Natural killer cell (primary cell): Measurements from ENCODE around the gene PDXP. TPM values are rescaled to one million over a fixed set of nuclear protein-coding genes. Genes with fewer than 3 reads are reported as not detected.

Experiments used
- ATAC-seq, 3 donors: fragments of 150-1000 bp in 2 of 3; fragments of 200-7000 bp in 1 of 3; cut with Tn5 transposase; 1 replicate in 1 of 3; 2 replicates in 2 of 3; pipeline ENCODE4 v1.10.0; 2021; ENCODE audit warnings: mild to moderate bottlenecking in 2 of 3, moderate library complexity in 2 of 3
- DNase-seq, 2 donors: peaks; one replicate each; pipeline versions ENCODE4 v3.0.0 to v3.0.0-alpha.2; 2013 to 2021; ENCODE audit warnings: mixed read lengths in 1 of 2
- H3K27ac ChIP-seq: one replicate; pipeline ENCODE4 v1.5.1; 2013; ENCODE audit warnings: mild to moderate bottlenecking, low read length
- H3K27me3 ChIP-seq: one replicate; pipeline ENCODE4 v1.6.1; 2013; ENCODE audit warnings: low read length; ENCODE audit not compliant: control insufficient read depth, insufficient read depth
- H3K36me3 ChIP-seq: one replicate; pipeline ENCODE4 v1.6.1; 2013; ENCODE audit warnings: low read length; ENCODE audit not compliant: control insufficient read depth, insufficient read depth
- H3K4me1 ChIP-seq: one replicate; pipeline ENCODE4 v1.6.1; 2013; ENCODE audit warnings: low read length; ENCODE audit not compliant: control insufficient read depth, insufficient read depth
- H3K4me3 ChIP-seq: one replicate; pipeline ENCODE4 v1.5.1; 2013; ENCODE audit warnings: low read length
- H3K9me3 ChIP-seq: one replicate; pipeline ENCODE4 v1.6.1; 2013; ENCODE audit warnings: low read length; ENCODE audit not compliant: control insufficient read depth, insufficient read depth
- H3K27ac Mint-ChIP-seq, 2 donors: one replicate each; pipeline ENCODE4 v1.8.0; 2022; ENCODE audit warnings: mild to moderate bottlenecking in 2 of 2, mixed read lengths in 2 of 2, moderate library complexity in 1 of 2
- H3K27me3 Mint-ChIP-seq, 2 donors: one replicate each; pipeline ENCODE4 v1.8.0; 2022; ENCODE audit warnings: low read depth in 2 of 2, mixed read lengths in 2 of 2
- H3K36me3 Mint-ChIP-seq: one replicate; pipeline ENCODE4 v1.8.0; 2022; ENCODE audit warnings: mixed read lengths
- H3K4me1 Mint-ChIP-seq, 2 donors: one replicate each; pipeline ENCODE4 v1.8.0; 2022; ENCODE audit warnings: mixed read lengths in 2 of 2
- H3K4me3 Mint-ChIP-seq: one replicate; pipeline ENCODE4 v1.8.0; 2022; ENCODE audit warnings: mild to moderate bottlenecking, moderate library complexity, mixed read lengths
- H3K9me3 Mint-ChIP-seq, 2 donors: one replicate each; pipeline ENCODE4 v1.8.0; 2022; ENCODE audit warnings: mixed read lengths in 2 of 2
- WGBS: methylation state at CpG from one replicate; pipeline ENCODE4 v1.1.7; 2013; ENCODE audit warnings: missing lambda C conversion rate; ENCODE audit not compliant: insufficient coverage; 5-methylcytosine and 5-hydroxymethylcytosine counted together
- intact Hi-C: fragments of 100-400 bp; cut with micrococcal nuclease; formaldehyde crosslinking; loops from one replicate; pipeline ENCODE4 v1.14.2; 2022
- total RNA-seq, 4 donors: library from RNA; stranded (reverse); fragments of 120-200 nt in 1 of 4; gene quantifications; one replicate each; pipeline versions ENCODE4 v1.2.3 to v1.2.4, GENCODE V29; 2013 to 2022
- TF ChIP-seq, protein P1 (sequence below): fragments of 200-600 bp; IDR thresholded peaks from one replicate; pipeline ENCODE4 v1.8.0; 2022; ENCODE audit warnings: antibody characterized with exemption

PDXP gene
- total RNA-seq, 3 donors from 2014 or later (not counting 1 experiment from before 2014, with no cell fraction given) = 8.3 to 14.2 (median 13.4) TPM

GRCh38 chr22:37674951-37675929, 16.7 kb downstream of the PDXP start, which contains the start of gene LGALS1:
Gene LGALS1 (plus strand): TSS chr22:37675636. CDS start chr22:37675703, 67 bp downstream.
- H3K27me3 ChIP-seq = no peaks in the 10 kb centered on the region
- Mint-ChIP-seq H3K4me3 (peak within 1 kb of the TSS; percentile 93), H3K27ac (peak within 1 kb of the TSS; percentile 94 to 97), H3K9me3 (no peaks in the 10 kb centered on the region), H3K4me1 (peaks cover 26 to 64% of the 10 kb centered on the region in 2 donors), H3K27me3 (no peaks in the 10 kb centered on the region), H3K36me3 (no peaks in the 10 kb centered on the region)
- peaks cover 5% of the 10 kb centered on the region for H3K36me3 ChIP-seq
- ATAC-seq = peak; percentile 11 to 33 (median 11)
- 14% methylated on average over 33 of the region's 34 CpGs for WGBS
- intact Hi-C loops = loop anchor here (5.0 kb wide), 1 partner anchor 68 kb away; the partner anchor contains the start of gene GGA1
- TF ChIP-seq, protein P1, sequence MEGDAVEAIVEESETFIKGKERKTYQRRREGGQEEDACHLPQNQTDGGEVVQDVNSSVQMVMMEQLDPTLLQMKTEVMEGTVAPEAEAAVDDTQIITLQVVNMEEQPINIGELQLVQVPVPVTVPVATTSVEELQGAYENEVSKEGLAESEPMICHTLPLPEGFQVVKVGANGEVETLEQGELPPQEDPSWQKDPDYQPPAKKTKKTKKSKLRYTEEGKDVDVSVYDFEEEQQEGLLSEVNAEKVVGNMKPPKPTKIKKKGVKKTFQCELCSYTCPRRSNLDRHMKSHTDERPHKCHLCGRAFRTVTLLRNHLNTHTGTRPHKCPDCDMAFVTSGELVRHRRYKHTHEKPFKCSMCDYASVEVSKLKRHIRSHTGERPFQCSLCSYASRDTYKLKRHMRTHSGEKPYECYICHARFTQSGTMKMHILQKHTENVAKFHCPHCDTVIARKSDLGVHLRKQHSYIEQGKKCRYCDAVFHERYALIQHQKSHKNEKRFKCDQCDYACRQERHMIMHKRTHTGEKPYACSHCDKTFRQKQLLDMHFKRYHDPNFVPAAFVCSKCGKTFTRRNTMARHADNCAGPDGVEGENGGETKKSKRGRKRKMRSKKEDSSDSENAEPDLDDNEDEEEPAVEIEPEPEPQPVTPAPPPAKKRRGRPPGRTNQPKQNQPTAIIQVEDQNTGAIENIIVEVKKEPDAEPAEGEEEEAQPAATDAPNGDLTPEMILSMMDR = no peak
- peaks cover 67% of the 10 kb centered on the region for H3K4me1 ChIP-seq
- peak within 1 kb of the TSS; percentile 82 for H3K4me3 ChIP-seq
- no peaks in the 10 kb centered on the region for H3K9me3 ChIP-seq
- peak within 1 kb of the TSS; percentile 97 for H3K27ac ChIP-seq
- DNase-seq = peak; percentile 54 to 80

DNA sequence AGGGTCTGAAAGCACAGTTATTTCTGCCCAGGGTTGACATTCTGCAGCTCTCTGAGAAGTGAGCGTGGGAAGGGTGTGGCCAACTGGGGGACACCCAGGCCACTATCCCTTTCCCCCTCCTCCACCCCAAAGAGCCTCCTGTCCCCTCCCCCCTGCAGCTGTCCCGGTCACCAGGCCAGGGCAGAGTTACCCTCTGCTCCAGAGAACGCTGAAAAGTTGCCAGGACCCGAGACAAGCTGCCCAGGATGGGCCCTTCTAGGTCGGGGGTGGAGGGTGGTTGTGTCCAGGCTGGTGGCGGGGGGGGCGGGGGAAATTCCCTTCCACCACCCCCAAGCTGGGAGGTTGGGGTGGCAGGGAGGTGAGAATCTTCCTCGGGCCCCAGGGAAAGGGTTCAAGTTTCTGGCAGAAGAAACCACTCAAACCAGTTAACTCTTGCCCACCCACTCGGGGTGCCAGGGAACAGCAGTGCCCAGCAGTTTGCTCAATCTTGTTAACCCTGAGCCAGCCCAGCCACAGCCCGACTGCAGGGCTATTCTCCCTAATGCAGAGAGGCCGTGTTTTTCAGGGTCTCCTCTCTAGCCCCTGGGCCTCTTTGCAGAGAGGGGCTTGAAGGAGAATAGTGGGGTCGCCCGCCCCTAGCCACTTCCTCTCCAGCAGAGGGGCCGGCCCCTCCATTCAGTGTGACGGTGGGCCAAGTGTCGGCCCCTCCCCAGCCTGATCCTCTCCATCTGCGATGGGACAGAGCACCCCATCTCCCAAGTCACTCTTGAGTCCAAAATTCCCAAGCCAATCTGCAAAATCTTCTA, 17.6 kb downstream of the PDXP start:
- WGBS = 7% methylated on average over 14 of the region's 17 CpGs
- Mint-ChIP-seq H3K9me3 (no peaks in the 10 kb centered on the region), H3K4me1 (peaks cover 27 to 62% of the 10 kb centered on the region in 2 donors), H3K36me3 (no peaks in the 10 kb centered on the region), H3K4me3 (peak overlapping the region; percentile 93), H3K27me3 (no peaks in the 10 kb centered on the region), H3K27ac (peak overlapping the region; percentile 94 to 97)
- Histone ChIP-seq H3K4me3 (peak overlapping the region; percentile 82), H3K27ac (peak overlapping the region; percentile 97), H3K27me3 (no peaks in the 10 kb centered on the region), H3K9me3 (no peaks in the 10 kb centered on the region), H3K36me3 (peaks cover 5% of the 10 kb centered on the region), H3K4me1 (peaks cover 68% of the 10 kb centered on the region)
- intact Hi-C loops = loop anchor here (5.0 kb wide), 1 partner anchor 69 kb away; the partner anchor contains the start of gene GGA1
- TF ChIP-seq, protein P1 = no peak
- ATAC-seq = peak in 2 of 3 donors; percentile 4 to 5
- peak in 1 of 2 donors; percentile 55 for DNase-seq

- Histone ChIP-seq H3K9me3 (no peaks in the 10 kb centered on the region), H3K27ac (peak overlapping the region; percentile 97), H3K4me1 (peaks cover 76% of the 10 kb centered on the region), H3K27me3 (no peaks in the 10 kb centered on the region), H3K36me3 (peaks cover 5% of the 10 kb centered on the region), H3K4me3 (peak overlapping the region; percentile 82)
- DNase-seq (peak; percentile 91 to 95), ATAC-seq (peak; percentile 84 to 95 (median 87))
- Mint-ChIP-seq H3K27ac (peak overlapping the region; percentile 94 to 97), H3K27me3 (no peaks in the 10 kb centered on the region), H3K36me3 (no peaks in the 10 kb centered on the region), H3K4me1 (peaks cover 34 to 69% of the 10 kb centered on the region in 2 donors), H3K9me3 (no peaks in the 10 kb centered on the region), H3K4me3 (peak overlapping the region; percentile 93)
- TF ChIP-seq, protein P1 = no peak
- intact Hi-C loops = loop anchor here (1.0 to 5.0 kb wide), 2 partner anchors 19 to 70 kb away; partner anchors contain the start of genes GGA1 and PDXP
- WGBS = under 1% methylated on average over 42 of the region's 42 CpGs
These were observed 18.4 kb downstream of the PDXP start for GRCh38 chr22:37676736-37677492.
